MCF 10A (cell line): ENCODE measurements around the gene ACADVL. TPM values are rescaled to one million over a fixed set of nuclear protein-coding genes. Genes with fewer than 3 reads are reported as not detected.
"Not testable (repeated sequence)": the region's sequence is repeated elsewhere in the genome, so short reads cannot be mapped to it uniquely, and the experiment has no call there.

Experiments
- Bru-seq: library from RNA; stranded (reverse); fragments of 400-500 nt; gene quantifications from one replicate; lab custom pipeline; 2021; lab: Mats Ljungman, UMichigan
- BruChase-seq, 2 experiments: library from RNA; stranded (reverse); fragments of 400-500 nt; gene quantifications; one replicate each; lab custom pipeline; 2021; lab: Mats Ljungman, UMichigan
- BruUV-seq: library from RNA; stranded (reverse); fragments of 400-500 nt; replicated peaks from 2 replicates; lab custom pipeline; 2021; lab: Mats Ljungman, UMichigan
- CTCF ChIA-PET: fragments of 300-600 bp; sonication (Branson Sonifier 250); formaldehyde crosslinking; extraction: SDS; loops from one replicate; lab custom pipeline; 2021; ENCODE audit warnings: antibody characterized with exemption, inconsistent platforms; lab: Yijun Ruan, JAX
- POLR2A ChIA-PET: fragments of 300-600, 350-650 bp; sonication (Branson Sonifier 250); formaldehyde crosslinking; extraction: SDS; loops from one replicate; lab custom pipeline; 2020; ENCODE audit warnings: antibody characterized with exemption, inconsistent platforms; lab: Yijun Ruan, JAX
- DNase-seq: peaks from one replicate; pipeline ENCODE4 v3.0.0-alpha.2; 2018; ENCODE audit not compliant: unreplicated experiment
- H3K27ac Mint-ChIP-seq: one replicate; pipeline ENCODE4 v1.8.0; 2022; ENCODE audit warnings: mild to moderate bottlenecking, low read depth, mixed read lengths; ENCODE audit not compliant: unreplicated experiment
- H3K27me3 Mint-ChIP-seq: one replicate; pipeline ENCODE4 v1.8.0; 2022; ENCODE audit warnings: mixed read lengths; ENCODE audit not compliant: insufficient read depth, unreplicated experiment
- H3K36me3 Mint-ChIP-seq: one replicate; pipeline ENCODE4 v1.8.0; 2022; ENCODE audit warnings: mild to moderate bottlenecking, moderate library complexity, mixed read lengths; ENCODE audit not compliant: insufficient read depth, unreplicated experiment
- H3K4me1 Mint-ChIP-seq: one replicate; pipeline ENCODE4 v1.8.0; 2022; ENCODE audit warnings: mixed read lengths; ENCODE audit not compliant: insufficient read depth, unreplicated experiment
- H3K4me3 Mint-ChIP-seq: one replicate; pipeline ENCODE4 v1.8.0; 2022; ENCODE audit warnings: mild to moderate bottlenecking, moderate library complexity, mixed read lengths; ENCODE audit not compliant: unreplicated experiment
- H3K9me3 Mint-ChIP-seq: one replicate; pipeline ENCODE4 v1.8.0; 2022; ENCODE audit warnings: mixed read lengths; ENCODE audit not compliant: unreplicated experiment
- CTCF ChIP-seq: fragments of 200-600 bp; IDR thresholded peaks from one replicate; pipeline ENCODE4 v1.8.0; 2022; ENCODE audit warnings: antibody characterized with exemption, mild to moderate bottlenecking; ENCODE audit not compliant: unreplicated experiment
- intact Hi-C: fragments of 100-400 bp; cut with micrococcal nuclease; formaldehyde crosslinking; loops from 2 replicates; pipeline ENCODE4 v1.14.1; 2022
- long read RNA-seq: library from polyadenylated mRNA; stranded (forward); transcript quantifications from one replicate; pipeline ENCODE4 v2.0.0, GENCODE V29; 2022
- total RNA-seq: library from RNA; stranded (reverse); gene quantifications from 2 replicates; pipeline ENCODE4 v1.2.3, GENCODE V29; 2022

ACADVL gene
- 387 and 413 TPM in 2 replicates for total RNA-seq
- percentile 77 among the genes with signal in this experiment for Bru-seq, nascent RNA
- BruChase-seq, experiment 1, labeled RNA remaining after a 6-hour chase, result percentile 94 among the genes with signal in this experiment
- BruChase-seq, experiment 2, labeled RNA remaining after a 2-hour chase, result percentile 89 among the genes with signal in this experiment
- long read RNA-seq, transcript ACADVL-202 (19 exons, 2,191 nt), result minor isoform, 8 of 792 reads
- long read RNA-seq, transcript ACADVL-201 (19 exons, 2,352 nt), result minor isoform, 15 of 792 reads
- long read RNA-seq, transcript ACADVL-203 (20 exons, 2,323 nt), result major isoform, 446 of 792 reads
- long read RNA-seq, partial matches to known transcripts, result 46 of 792 reads
- long read RNA-seq, other reads (novel, unspliced or antisense), result 273 of 792 reads

GRCh38 chr17:7219812-7220592 lies at the start of gene ACADVL, which contains the start of gene DLG4:
Gene ACADVL (plus strand): TSS chr17:7219938. CDS start chr17:7219985, 47 bp downstream.
Gene DLG4 (minus strand): TSS chr17:7219836.
- ChIA-PET CTCF (interaction anchor here (0.8 to 2.0 kb wide), 4 partner anchors 13 to 77 kb away, joined by 3 to 9 read pairs (median 4); partner anchors contain the start of genes DVL2 and SLC2A4), POLR2A (interaction anchor here (0.6 to 9.0 kb wide), 21 partner anchors 10 to 668 kb away, joined by 3 to 278 read pairs (median 6); partner anchors contain the start of genes CTDNEP1, DVL2, GABARAP and MPDU1)
- H3K27ac Mint-ChIP-seq, result peak within 1 kb of the TSS; percentile 96
- no peaks in the 10 kb centered on the region for H3K9me3 Mint-ChIP-seq
- H3K4me3 Mint-ChIP-seq, result peak within 1 kb of the TSS; percentile 86
- peak; percentile 94 for DNase-seq
- intact Hi-C loops, result no loop called here
- BruUV-seq, result no TSS peak
- no peak for TF ChIP-seq CTCF
- peaks cover 56% of the 10 kb centered on the region for H3K36me3 Mint-ChIP-seq
- H3K4me1 Mint-ChIP-seq, result peaks cover 37% of the 10 kb centered on the region
- no peaks in the 10 kb centered on the region for H3K27me3 Mint-ChIP-seq

DNA sequence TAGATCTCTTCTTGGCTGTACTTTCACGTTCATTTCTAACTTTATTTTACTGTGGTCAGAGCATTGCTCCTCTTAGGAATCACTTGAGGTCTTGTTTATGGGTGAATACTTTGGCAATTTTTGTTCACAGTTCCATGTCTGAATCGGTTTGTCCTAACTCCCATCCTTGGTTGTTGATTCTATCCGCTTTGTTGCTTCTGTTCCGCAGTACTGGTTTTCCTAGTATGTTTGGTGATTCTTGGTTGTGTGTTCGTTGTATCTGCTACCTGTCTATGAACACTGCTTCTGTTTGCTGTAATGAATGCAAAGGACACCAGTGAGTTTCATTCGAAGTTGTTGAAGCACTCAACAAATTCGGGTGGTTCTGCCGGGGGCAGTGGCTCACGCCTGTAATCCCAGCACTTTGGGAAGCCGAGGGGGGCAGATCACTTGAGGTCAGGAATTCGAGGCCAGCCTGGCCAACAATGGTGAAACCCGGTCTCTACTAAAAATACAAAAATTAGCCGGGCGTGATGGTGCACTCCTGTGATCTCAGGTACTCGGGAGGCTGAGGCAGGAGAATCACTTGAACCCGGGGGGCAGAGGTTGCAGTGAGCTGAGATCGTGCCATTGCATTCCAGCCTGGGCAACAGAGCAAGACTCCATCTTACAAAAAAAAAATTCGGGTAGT lies 47.1 kb upstream of the ACADVL start:
- H3K4me3 Mint-ChIP-seq, H3K27ac Mint-ChIP-seq, H3K27me3 Mint-ChIP-seq, CTCF ChIA-PET, POLR2A ChIA-PET, intact Hi-C loops, H3K4me1 Mint-ChIP-seq, H3K36me3 Mint-ChIP-seq, H3K9me3 Mint-ChIP-seq, BruUV-seq, DNase-seq: not testable (repeated sequence)

DNA sequence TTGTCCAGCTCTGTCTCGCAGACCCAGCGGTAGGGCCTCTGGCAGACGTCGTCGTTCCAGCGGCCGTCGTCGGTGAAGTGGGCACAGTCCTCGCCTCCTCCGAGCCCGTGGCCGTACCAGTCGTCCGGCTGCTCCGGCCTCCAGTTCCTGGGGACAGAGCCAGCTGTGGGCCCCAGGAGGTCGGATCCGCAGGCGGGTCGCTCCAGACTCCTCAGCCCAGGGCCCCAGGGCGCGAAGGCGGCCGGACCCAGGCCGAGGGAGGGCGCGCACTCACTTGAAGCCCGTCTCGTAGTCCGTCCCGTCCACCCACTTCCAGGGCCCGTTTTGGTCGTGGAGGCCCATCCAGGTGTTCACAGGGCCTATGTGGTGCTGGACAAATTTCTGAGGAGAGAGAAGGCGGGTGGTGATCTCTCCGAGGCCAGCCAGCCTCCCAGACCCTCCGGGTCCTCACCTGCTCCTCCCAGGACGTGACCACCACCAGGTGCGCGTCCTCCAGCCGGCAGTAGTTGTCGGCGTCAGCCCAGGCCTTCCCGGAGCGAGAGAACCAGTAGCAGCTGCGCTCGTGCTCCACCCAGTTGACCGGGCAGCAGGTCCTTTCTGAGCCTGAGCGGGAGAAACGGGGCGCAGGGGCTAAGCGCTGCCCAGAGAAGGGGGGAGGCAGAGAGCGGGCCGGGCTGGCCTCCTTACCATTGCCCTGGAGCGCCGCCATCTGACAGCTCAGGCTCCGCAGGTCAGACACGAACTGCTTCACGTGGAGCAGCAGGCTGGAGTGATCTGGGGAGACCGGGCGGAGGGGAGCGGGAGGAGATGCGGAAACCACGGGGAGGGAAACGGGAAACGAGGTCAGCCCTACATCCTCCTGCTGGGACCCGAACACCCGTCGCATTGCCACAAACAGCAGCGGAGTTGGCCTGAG lies 45.8 kb upstream of the ACADVL start:
- no peak for DNase-seq
- no TSS peak for BruUV-seq
- Mint-ChIP-seq H3K36me3 (no peaks in the 10 kb centered on the region), H3K4me3 (no peak overlapping the region), H3K27ac (no peak overlapping the region), H3K27me3 (no peaks in the 10 kb centered on the region), H3K9me3 (no peaks in the 10 kb centered on the region), H3K4me1 (no peaks in the 10 kb centered on the region)
- ChIA-PET POLR2A (no interaction called here), CTCF (no interaction called here)
- intact Hi-C loops, result no loop called here
- no peak for TF ChIP-seq CTCF
